Measurements from ENCODE around the gene DMC1.
A peak's percentile ranks its signal among the peaks of the same experiment; 100 is the strongest.
"Not testable (repeated sequence)": the region's sequence is repeated elsewhere in the genome, so short reads cannot be mapped to it uniquely, and the experiment has no call there.

Gene DMC1

GRCh38 chr22:38569972-38570778 is at the start of gene DMC1:
TSS of gene DMC1 (minus strand) at chr22:38570183. CDS start at chr22:38568256, 1,927 bp downstream.
- DNase-seq (ENCODE audit: low read depth in 2 of 2): peak; percentile 93 to 99

GRCh38 chr22:38618682-38619081 is 48.7 kb upstream of the DMC1 start:
- DNase-seq (ENCODE audit: low read depth in 2 of 2): no peak

GRCh38 chr22:38618258-38618657 is 48.3 kb upstream of the DMC1 start:
- DNase-seq (ENCODE audit: low read depth in 2 of 2): no peak

GRCh38 chr22:38615064-38615405 is 45.1 kb upstream of the DMC1 start:
- not testable (repeated sequence) for DNase-seq (ENCODE audit: low read depth in 2 of 2)

GRCh38 chr22:38614332-38615063 is 44.5 kb upstream of the DMC1 start:
- DNase-seq (ENCODE audit: low read depth in 2 of 2): no peak

- DNase-seq (ENCODE audit: low read depth in 2 of 2): no peak
Measured at GRCh38 chr22:38613588-38613987, 43.6 kb upstream of the DMC1 start.

GRCh38 chr22:38612217-38613006 is 42.4 kb upstream of the DMC1 start:
- DNase-seq (ENCODE audit: low read depth in 2 of 2): no peak

- DNase-seq (ENCODE audit: low read depth in 2 of 2): no peak
Measured at GRCh38 chr22:38611559-38611958, 41.6 kb upstream of the DMC1 start.

- DNase-seq (ENCODE audit: low read depth in 2 of 2): no peak
Measured at GRCh38 chr22:38610234-38610633, 40.3 kb upstream of the DMC1 start.

GRCh38 chr22:38608992-38609750 is 39.2 kb upstream of the DMC1 start:
- DNase-seq (ENCODE audit: low read depth in 2 of 2): no peak

- DNase-seq (ENCODE audit: low read depth in 2 of 2): no peak
Measured at GRCh38 chr22:38607680-38608079, 37.7 kb upstream of the DMC1 start.

- no peak for DNase-seq (ENCODE audit: low read depth in 2 of 2)
Measured at GRCh38 chr22:38602166-38602565, 32.2 kb upstream of the DMC1 start.

GRCh38 chr22:38601221-38601764 is 31.3 kb upstream of the DMC1 start:
- DNase-seq (ENCODE audit: low read depth in 2 of 2): no peak

GRCh38 chr22:38599466-38599865 is 29.5 kb upstream of the DMC1 start:
- DNase-seq (ENCODE audit: low read depth in 2 of 2): no peak

- DNase-seq (ENCODE audit: low read depth in 2 of 2): not testable (repeated sequence)
Measured at GRCh38 chr22:38582923-38583322, 12.9 kb upstream of the DMC1 start.

GRCh38 chr22:38578505-38578904 is 8.5 kb upstream of the DMC1 start:
- DNase-seq (ENCODE audit: low read depth in 2 of 2): no peak

GRCh38 chr22:38572065-38572464 is 2.1 kb upstream of the DMC1 start:
- peak in 1 of 2 experiments; percentile 15 for DNase-seq (ENCODE audit: low read depth in 2 of 2)

- peak; percentile 6 to 20 for DNase-seq (ENCODE audit: low read depth in 2 of 2)
Measured at GRCh38 chr22:38570779-38571364, 889 bp upstream of the DMC1 start.

- peak in 1 of 2 experiments; percentile 1 for DNase-seq (ENCODE audit: low read depth in 2 of 2)
Measured at GRCh38 chr22:38569181-38569971, 607 bp downstream of the DMC1 start.
